Liver (tissue), 9 donors: ENCODE measurements around the gene FILIP1. TPM values are rescaled to one million over a fixed set of nuclear protein-coding genes. Genes with fewer than 3 reads are reported as not detected.

Experiments
- DNase-seq: peaks from one replicate; pipeline ENCODE4 v3.0.0-alpha.2; 2017; ENCODE audit warnings: low spot score
- H3K27ac ChIP-seq, 2 donors: one replicate each; pipeline ENCODE4 v1.7.0; 2013; ENCODE audit warnings: inconsistent platforms in 2 of 2, low read length in 2 of 2, control low read depth in 1 of 2, low read depth in 1 of 2, mild to moderate bottlenecking in 1 of 2
- H3K27me3 ChIP-seq, 4 donors: one replicate each; pipeline versions ENCODE4 v1.6.1 to v1.7.0; 2013; ENCODE audit warnings: low read length in 3 of 4, inconsistent platforms in 1 of 4, mild to moderate bottlenecking in 1 of 4, moderate library complexity in 1 of 4; ENCODE audit not compliant: control insufficient read depth in 4 of 4, insufficient read depth in 4 of 4
- H3K36me3 ChIP-seq, 4 donors: one replicate each; pipeline versions ENCODE4 v1.6.1 to v1.7.0; 2013; ENCODE audit warnings: low read length in 3 of 4, mild to moderate bottlenecking in 3 of 4, low read depth in 1 of 4, moderate library complexity in 1 of 4; ENCODE audit not compliant: control insufficient read depth in 4 of 4, insufficient read depth in 3 of 4
- H3K4me1 ChIP-seq, 4 donors: one replicate each; pipeline versions ENCODE4 v1.6.1 to v1.7.0; 2013; ENCODE audit warnings: low read length in 3 of 4, mild to moderate bottlenecking in 3 of 4, moderate library complexity in 1 of 4; ENCODE audit not compliant: control insufficient read depth in 4 of 4, insufficient read depth in 4 of 4
- H3K4me3 ChIP-seq, 3 donors: one replicate each; pipeline versions ENCODE4 v1.6.1 to v1.7.0; 2013; ENCODE audit warnings: low read length in 3 of 3, control low read depth in 1 of 3, low read depth in 1 of 3, mild to moderate bottlenecking in 1 of 3
- H3K9ac ChIP-seq, 2 donors: one replicate each; pipeline ENCODE4 v1.7.0; 2013; ENCODE audit warnings: low read length in 2 of 2, mild to moderate bottlenecking in 2 of 2, moderate library complexity in 2 of 2, control low read depth in 1 of 2, low read depth in 1 of 2
- H3K9me3 ChIP-seq, 4 donors: one replicate each; pipeline versions ENCODE4 v1.6.1 to v1.7.0; 2013; ENCODE audit warnings: low read length in 3 of 4; ENCODE audit not compliant: control insufficient read depth in 4 of 4
- EGR1 ChIP-seq, 2 donors: IDR thresholded peaks; 2 replicates each; pipeline ENCODE4 v1.6.1; 2016 to 2018; ENCODE audit warnings: antibody characterized with exemption in 2 of 2, low read depth in 2 of 2
- FOXA1 ChIP-seq: IDR thresholded peaks from 2 replicates; pipeline ENCODE4 v1.6.1; 2016; ENCODE audit warnings: antibody characterized with exemption
- FOXA2 ChIP-seq: IDR thresholded peaks from 2 replicates; pipeline ENCODE4 v1.6.1; 2016; ENCODE audit warnings: antibody characterized with exemption
- GABPA ChIP-seq, 2 donors: IDR thresholded peaks in 1 of 2; conservative IDR thresholded peaks in 1 of 2; 2 replicates each; pipeline ENCODE4 v1.6.1; 2016; ENCODE audit warnings: antibody characterized with exemption in 2 of 2, mild to moderate bottlenecking in 1 of 2, moderate library complexity in 1 of 2
- HNF4A ChIP-seq, 2 donors: conservative IDR thresholded peaks; 2 replicates each; pipeline ENCODE4 v1.6.1; 2016; ENCODE audit warnings: antibody characterized with exemption in 2 of 2, mild to moderate bottlenecking in 2 of 2
- HNF4G ChIP-seq: IDR thresholded peaks from 2 replicates; pipeline ENCODE4 v1.6.1; 2016; ENCODE audit warnings: antibody characterized with exemption
- JUND ChIP-seq, 2 donors: IDR thresholded peaks; 2 replicates each; pipeline ENCODE4 v1.6.1; 2016; ENCODE audit warnings: antibody characterized with exemption in 2 of 2
- NR2F2 ChIP-seq: IDR thresholded peaks from 2 replicates; pipeline ENCODE4 v1.6.1; 2016; ENCODE audit warnings: antibody characterized with exemption
- RAD21 ChIP-seq, 2 donors: IDR thresholded peaks; 2 replicates each; pipeline ENCODE4 v1.6.1; 2016; ENCODE audit warnings: antibody characterized with exemption in 2 of 2, mild to moderate bottlenecking in 2 of 2
- RXRA ChIP-seq, 2 donors: IDR thresholded peaks; 2 replicates each; pipeline ENCODE4 v1.6.1; 2017 to 2018; ENCODE audit warnings: antibody characterized with exemption in 2 of 2, mild to moderate bottlenecking in 1 of 2
- SP1 ChIP-seq: IDR thresholded peaks from 2 replicates; pipeline ENCODE4 v1.6.1; 2018; ENCODE audit warnings: antibody characterized with exemption, mild to moderate bottlenecking
- TAF1 ChIP-seq: conservative IDR thresholded peaks from 2 replicates; pipeline ENCODE4 v1.6.1; 2016; ENCODE audit warnings: antibody characterized with exemption, mild to moderate bottlenecking
- YY1 ChIP-seq: IDR thresholded peaks from 2 replicates; pipeline ENCODE4 v1.6.1; 2016; ENCODE audit warnings: antibody characterized with exemption, mild to moderate bottlenecking
- ZBTB33 ChIP-seq: IDR thresholded peaks from 2 replicates; pipeline ENCODE4 v1.6.1; 2016; ENCODE audit warnings: antibody characterized with exemption
- WGBS: extraction: QIAGEN DNeasy Blood & Tissue Kit; methylation state at CpG from one replicate; pipeline ENCODE4 v1.1.7; 2013; 5-methylcytosine and 5-hydroxymethylcytosine counted together
- polyA plus RNA-seq, 2 donors: library from polyadenylated mRNA; stranded (reverse) in 1 of 2; unstranded in 1 of 2; fragments of 200-250 nt in 1 of 2; fragments of >200 nt in 1 of 2; fragmentation: Nextera tagmentation in 1 of 2; extraction: Ambion mirVana in 1 of 2; gene quantifications; one replicate each; pipeline versions ENCODE4 v1.2.1 to v1.2.3, GENCODE V29; 2013 to 2015
- total RNA-seq, 2 donors: library from RNA; depleted of rRNA; stranded (reverse); fragments of >200 nt; gene quantifications; one replicate each; pipeline ENCODE4 v1.2.3, GENCODE V29; 2014
- TF ChIP-seq, protein P1 (sequence below): IDR thresholded peaks from 2 replicates; pipeline ENCODE4 v1.6.1; 2016; ENCODE audit warnings: antibody characterized with exemption
- TF ChIP-seq, protein P2 (sequence below): fragments of 150-350 bp; IDR thresholded peaks from 2 replicates; pipeline ENCODE4 v1.5.1; 2017; ENCODE audit warnings: improper control_type of control experiment, low read depth, low read length; ENCODE audit not compliant: missing input control
- TF ChIP-seq, protein P3 (sequence below): IDR thresholded peaks from 2 replicates; pipeline ENCODE4 v1.6.1; 2016; ENCODE audit warnings: antibody characterized with exemption
- TF ChIP-seq, protein P4 (sequence below): IDR thresholded peaks from 2 replicates; pipeline ENCODE4 v1.6.1; 2016; ENCODE audit warnings: antibody characterized with exemption, mild to moderate bottlenecking
- donor health status: healthy.
- donor health status: healthy.
- donor health status: healthy.
- donor health status: healthy.
- donor health status: healthy.

FILIP1 gene
- total and polyA plus RNA-seq, 4 donors = 0.70 to 2.8 (median 1.1) TPM

DNA sequence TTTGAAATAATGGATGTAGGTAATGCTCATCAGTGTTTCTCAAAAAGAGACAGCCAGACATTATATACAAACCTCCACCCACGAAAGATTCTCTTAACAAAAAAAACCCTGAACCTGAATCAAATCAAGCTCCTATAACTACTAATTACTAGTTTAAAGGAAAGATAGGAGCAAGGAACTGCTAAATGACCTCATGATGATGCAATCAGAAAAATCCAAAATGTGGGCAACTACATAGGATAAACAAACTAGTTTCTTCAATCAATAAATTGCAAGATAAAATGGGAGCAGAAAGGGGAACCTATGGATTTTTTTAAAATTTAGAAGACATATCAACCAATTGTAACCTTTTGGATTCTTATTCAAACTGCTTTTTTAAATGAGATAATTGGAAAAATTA lies 165.8 kb downstream of the FILIP1 start:
- Histone ChIP-seq H3K9ac (no peak overlapping the region), H3K4me3 (no peak overlapping the region), H3K27ac (no peak overlapping the region), H3K9me3 (no peaks in the 10 kb centered on the region), H3K4me1 (no peaks in the 10 kb centered on the region), H3K36me3 (no peaks in the 10 kb centered on the region), H3K27me3 (peaks cover 0 to 2% (median 0%) of the 10 kb centered on the region in 4 donors)
- TF ChIP-seq, protein P1, sequence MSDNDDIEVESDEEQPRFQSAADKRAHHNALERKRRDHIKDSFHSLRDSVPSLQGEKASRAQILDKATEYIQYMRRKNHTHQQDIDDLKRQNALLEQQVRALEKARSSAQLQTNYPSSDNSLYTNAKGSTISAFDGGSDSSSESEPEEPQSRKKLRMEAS = no peak
- no peak for TF ChIP-seq GABPA (IDR thresholded peaks at IDR 0.05 in 1 of 2, conservative IDR thresholded peaks at IDR 0.05 in 1 of 2)
- TF ChIP-seq, protein P2, sequence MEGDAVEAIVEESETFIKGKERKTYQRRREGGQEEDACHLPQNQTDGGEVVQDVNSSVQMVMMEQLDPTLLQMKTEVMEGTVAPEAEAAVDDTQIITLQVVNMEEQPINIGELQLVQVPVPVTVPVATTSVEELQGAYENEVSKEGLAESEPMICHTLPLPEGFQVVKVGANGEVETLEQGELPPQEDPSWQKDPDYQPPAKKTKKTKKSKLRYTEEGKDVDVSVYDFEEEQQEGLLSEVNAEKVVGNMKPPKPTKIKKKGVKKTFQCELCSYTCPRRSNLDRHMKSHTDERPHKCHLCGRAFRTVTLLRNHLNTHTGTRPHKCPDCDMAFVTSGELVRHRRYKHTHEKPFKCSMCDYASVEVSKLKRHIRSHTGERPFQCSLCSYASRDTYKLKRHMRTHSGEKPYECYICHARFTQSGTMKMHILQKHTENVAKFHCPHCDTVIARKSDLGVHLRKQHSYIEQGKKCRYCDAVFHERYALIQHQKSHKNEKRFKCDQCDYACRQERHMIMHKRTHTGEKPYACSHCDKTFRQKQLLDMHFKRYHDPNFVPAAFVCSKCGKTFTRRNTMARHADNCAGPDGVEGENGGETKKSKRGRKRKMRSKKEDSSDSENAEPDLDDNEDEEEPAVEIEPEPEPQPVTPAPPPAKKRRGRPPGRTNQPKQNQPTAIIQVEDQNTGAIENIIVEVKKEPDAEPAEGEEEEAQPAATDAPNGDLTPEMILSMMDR = no peak
- no peak for TF ChIP-seq HNF4A (conservative IDR thresholded peaks at IDR 0.05)
- TF ChIP-seq JUND (IDR thresholded peaks at IDR 0.05) = no peak
- TF ChIP-seq FOXA1 = no peak
- no peak for TF ChIP-seq FOXA2
- TF ChIP-seq, protein P3, sequence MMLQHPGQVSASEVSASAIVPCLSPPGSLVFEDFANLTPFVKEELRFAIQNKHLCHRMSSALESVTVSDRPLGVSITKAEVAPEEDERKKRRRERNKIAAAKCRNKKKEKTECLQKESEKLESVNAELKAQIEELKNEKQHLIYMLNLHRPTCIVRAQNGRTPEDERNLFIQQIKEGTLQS = no peak
- TF ChIP-seq SP1 = no peak
- TF ChIP-seq, protein P4, sequence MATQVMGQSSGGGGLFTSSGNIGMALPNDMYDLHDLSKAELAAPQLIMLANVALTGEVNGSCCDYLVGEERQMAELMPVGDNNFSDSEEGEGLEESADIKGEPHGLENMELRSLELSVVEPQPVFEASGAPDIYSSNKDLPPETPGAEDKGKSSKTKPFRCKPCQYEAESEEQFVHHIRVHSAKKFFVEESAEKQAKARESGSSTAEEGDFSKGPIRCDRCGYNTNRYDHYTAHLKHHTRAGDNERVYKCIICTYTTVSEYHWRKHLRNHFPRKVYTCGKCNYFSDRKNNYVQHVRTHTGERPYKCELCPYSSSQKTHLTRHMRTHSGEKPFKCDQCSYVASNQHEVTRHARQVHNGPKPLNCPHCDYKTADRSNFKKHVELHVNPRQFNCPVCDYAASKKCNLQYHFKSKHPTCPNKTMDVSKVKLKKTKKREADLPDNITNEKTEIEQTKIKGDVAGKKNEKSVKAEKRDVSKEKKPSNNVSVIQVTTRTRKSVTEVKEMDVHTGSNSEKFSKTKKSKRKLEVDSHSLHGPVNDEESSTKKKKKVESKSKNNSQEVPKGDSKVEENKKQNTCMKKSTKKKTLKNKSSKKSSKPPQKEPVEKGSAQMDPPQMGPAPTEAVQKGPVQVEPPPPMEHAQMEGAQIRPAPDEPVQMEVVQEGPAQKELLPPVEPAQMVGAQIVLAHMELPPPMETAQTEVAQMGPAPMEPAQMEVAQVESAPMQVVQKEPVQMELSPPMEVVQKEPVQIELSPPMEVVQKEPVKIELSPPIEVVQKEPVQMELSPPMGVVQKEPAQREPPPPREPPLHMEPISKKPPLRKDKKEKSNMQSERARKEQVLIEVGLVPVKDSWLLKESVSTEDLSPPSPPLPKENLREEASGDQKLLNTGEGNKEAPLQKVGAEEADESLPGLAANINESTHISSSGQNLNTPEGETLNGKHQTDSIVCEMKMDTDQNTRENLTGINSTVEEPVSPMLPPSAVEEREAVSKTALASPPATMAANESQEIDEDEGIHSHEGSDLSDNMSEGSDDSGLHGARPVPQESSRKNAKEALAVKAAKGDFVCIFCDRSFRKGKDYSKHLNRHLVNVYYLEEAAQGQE = no peak
- TF ChIP-seq EGR1 (IDR thresholded peaks at IDR 0.05; ENCODE audit: low read depth in 2 of 2) = no peak
- TF ChIP-seq HNF4G = no peak
- TF ChIP-seq YY1 = no peak
- TF ChIP-seq RXRA (IDR thresholded peaks at IDR 0.05) = no peak
- no peak for TF ChIP-seq RAD21 (IDR thresholded peaks at IDR 0.05)
- no peak for TF ChIP-seq ZBTB33
- no peak for TF ChIP-seq NR2F2
- TF ChIP-seq TAF1 = no peak
- WGBS = 79% methylated on average over 1 of the region's 1 CpG
- DNase-seq = no peak
